Mesothelial cell of epicardium (in vitro differentiated cells): ENCODE results near the gene IQCH. TPM values are rescaled to one million over a fixed set of nuclear protein-coding genes. Genes with fewer than 3 reads are reported as not detected.

Source experiments
- DNase-seq, 2 experiments: peaks; one replicate each; pipeline ENCODE4 v3.0.0; 2021; ENCODE audit warnings: low spot score in 2 of 2; ENCODE audit not compliant: unreplicated experiment in 2 of 2
- H3K27ac Mint-ChIP-seq: 2 replicates; pipeline ENCODE4 v1.8.0; 2021; ENCODE audit warnings: mixed read lengths
- H3K27me3 Mint-ChIP-seq: 2 replicates; pipeline ENCODE4 v1.8.0; 2021; ENCODE audit warnings: low read depth, mixed read lengths
- H3K36me3 Mint-ChIP-seq: 2 replicates; pipeline ENCODE4 v1.8.0; 2021; ENCODE audit warnings: mixed read lengths
- H3K4me1 Mint-ChIP-seq: 2 replicates; pipeline ENCODE4 v1.8.0; 2021; ENCODE audit warnings: mixed read lengths
- H3K4me3 Mint-ChIP-seq: 2 replicates; pipeline ENCODE4 v1.8.0; 2021; ENCODE audit warnings: mild to moderate bottlenecking, moderate library complexity, mixed read lengths
- H3K9me3 Mint-ChIP-seq: 2 replicates; pipeline ENCODE4 v1.8.0; 2021; ENCODE audit warnings: mixed read lengths
- CTCF ChIP-seq: fragments of 200-600 bp; sonication (generic); IDR thresholded peaks from one replicate; pipeline ENCODE4 v1.5.0; 2021; ENCODE audit warnings: antibody characterized with exemption; ENCODE audit not compliant: unreplicated experiment
- total RNA-seq: library from RNA; stranded (reverse); gene quantifications from 3 replicates; pipeline ENCODE4 v1.2.1, GENCODE V29; 2021

The IQCH gene
- total RNA-seq, 1 donor from 2014 or later: 0.98 TPM

DNA sequence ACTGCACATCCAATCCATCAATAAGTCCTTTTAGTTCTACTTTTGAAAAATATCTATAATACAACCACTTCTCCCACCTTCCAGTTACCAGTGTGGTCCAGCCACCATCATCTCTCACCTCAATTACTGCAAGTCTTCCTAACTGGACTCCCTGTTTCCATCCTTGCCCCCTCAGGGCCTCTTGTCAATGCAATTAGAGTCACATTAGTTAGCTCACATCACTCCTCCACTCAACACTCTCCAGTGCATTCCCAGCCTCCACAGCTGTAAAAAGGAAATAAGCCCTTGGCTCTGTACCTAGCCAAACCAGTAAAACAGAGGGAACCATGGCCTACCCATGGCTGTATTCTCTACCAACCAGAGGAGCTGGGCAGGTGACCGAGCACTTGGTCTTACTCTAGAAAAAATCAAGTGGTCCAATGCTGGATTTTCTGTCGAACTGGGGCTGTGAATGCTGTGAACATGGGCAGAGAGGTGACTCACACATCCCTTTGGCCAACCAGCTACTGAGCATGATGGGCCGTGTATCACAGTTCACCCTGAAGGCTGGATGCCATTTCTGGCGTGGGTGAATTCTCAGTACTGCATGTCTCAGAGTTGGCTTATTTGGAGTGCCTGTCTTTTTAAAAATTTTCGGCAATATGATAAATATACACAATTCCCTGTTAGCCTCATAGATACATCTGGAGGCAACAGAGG is 203.9 kb downstream of the IQCH start:
- TF ChIP-seq CTCF: no peak
- H3K36me3 Mint-ChIP-seq: peaks cover 7% of the 10 kb centered on the region
- DNase-seq: no peak
- no peak overlapping the region for H3K27ac Mint-ChIP-seq
- no peaks in the 10 kb centered on the region for H3K4me1 Mint-ChIP-seq
- H3K9me3 Mint-ChIP-seq: peaks cover 4% of the 10 kb centered on the region
- peaks cover 15% of the 10 kb centered on the region for H3K27me3 Mint-ChIP-seq
- no peak overlapping the region for H3K4me3 Mint-ChIP-seq

- peaks cover 16% of the 10 kb centered on the region for H3K27me3 Mint-ChIP-seq
- no peak for TF ChIP-seq CTCF
Observed at GRCh38 chr15:67460521-67460920, 205.9 kb downstream of the IQCH start.

GRCh38 chr15:67461735-67462134 is 207.1 kb downstream of the IQCH start:
- no peaks in the 10 kb centered on the region for H3K9me3 Mint-ChIP-seq
- no peak for TF ChIP-seq CTCF
- peaks cover 8% of the 10 kb centered on the region for H3K27me3 Mint-ChIP-seq
- no peak for DNase-seq
- H3K4me1 Mint-ChIP-seq: no peaks in the 10 kb centered on the region
- H3K27ac Mint-ChIP-seq: no peak overlapping the region
- H3K36me3 Mint-ChIP-seq: no peaks in the 10 kb centered on the region
- H3K4me3 Mint-ChIP-seq: no peak overlapping the region

More at GRCh38 chr15:67460521-67460920, 205.9 kb downstream of the IQCH start:
- Mint-ChIP-seq H3K4me3 (no peak overlapping the region), H3K9me3 (no peaks in the 10 kb centered on the region), H3K36me3 (no peaks in the 10 kb centered on the region), H3K4me1 (no peaks in the 10 kb centered on the region), H3K27ac (no peak overlapping the region)
- DNase-seq: no peak

- Mint-ChIP-seq H3K27ac (no peak overlapping the region), H3K36me3 (no peaks in the 10 kb centered on the region), H3K4me1 (peaks cover 1% of the 10 kb centered on the region), H3K27me3 (peaks cover 6% of the 10 kb centered on the region), H3K9me3 (no peaks in the 10 kb centered on the region), H3K4me3 (no peak overlapping the region)
- DNase-seq: no peak
- no peak for TF ChIP-seq CTCF
Observed at GRCh38 chr15:67462875-67463274, 208.3 kb downstream of the IQCH start.

DNA sequence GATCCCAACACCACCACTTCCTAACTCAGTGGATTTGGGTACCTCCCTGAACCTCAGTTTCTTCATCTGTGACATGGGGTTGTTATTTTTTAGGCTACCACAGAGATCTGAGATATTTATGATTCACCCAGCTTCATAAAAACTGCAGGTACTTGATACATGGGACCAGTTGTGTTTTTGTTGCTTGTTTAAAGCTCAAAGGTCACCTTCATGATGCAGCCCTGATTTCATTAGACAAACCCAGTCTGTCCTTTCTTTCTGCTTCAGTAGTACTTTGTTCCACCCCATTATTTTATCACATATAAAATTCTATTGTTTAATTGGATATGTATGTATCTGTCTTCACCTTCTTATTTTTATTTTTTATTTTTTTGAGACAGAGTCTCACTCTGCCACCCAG is 208.9 kb downstream of the IQCH start:
- no peak for DNase-seq
- no peaks in the 10 kb centered on the region for H3K36me3 Mint-ChIP-seq
- no peak overlapping the region for H3K27ac Mint-ChIP-seq
- peaks cover 8% of the 10 kb centered on the region for H3K4me1 Mint-ChIP-seq
- H3K27me3 Mint-ChIP-seq: peaks cover 6% of the 10 kb centered on the region
- H3K4me3 Mint-ChIP-seq: no peak overlapping the region
- no peak for TF ChIP-seq CTCF
- H3K9me3 Mint-ChIP-seq: no peaks in the 10 kb centered on the region
